WTC11 (cell line): ENCODE results near the gene FBXO30. TPM values are rescaled to one million over a fixed set of nuclear protein-coding genes. Genes with fewer than 3 reads are reported as not detected.

Experiments used
- ATAC-seq: fragments of 200-7000 bp; cut with Tn5 transposase; 2 replicates; pipeline ENCODE4 v1.10.0; 2021; ENCODE audit warnings: mild to moderate bottlenecking, moderate library complexity
- CTCF ChIA-PET: fragments of 300-600 bp; sonication (Branson Sonifier 250); formaldehyde crosslinking; loops from one replicate; lab custom pipeline; 2021; ENCODE audit warnings: antibody characterized with exemption; lab: Charles Lee
- POLR2A ChIA-PET: fragments of 350-600 bp; sonication (Branson Sonifier 250); formaldehyde crosslinking; loops from one replicate; lab custom pipeline; 2021; ENCODE audit warnings: antibody characterized with exemption; lab: Charles Lee
- DNase-seq: peaks from one replicate; pipeline ENCODE4 v3.0.0; 2021; ENCODE audit warnings: low spot score
- H3K27ac Mint-ChIP-seq: 2 replicates; pipeline ENCODE4 v1.8.0; 2021; ENCODE audit warnings: mixed read lengths
- H3K27me3 Mint-ChIP-seq: 2 replicates; pipeline ENCODE4 v1.8.0; 2021; ENCODE audit warnings: low read depth, mild to moderate bottlenecking, moderate library complexity, mixed read lengths
- H3K36me3 Mint-ChIP-seq: 2 replicates; pipeline ENCODE4 v1.8.0; 2021; ENCODE audit warnings: mixed read lengths
- H3K4me1 Mint-ChIP-seq: 2 replicates; pipeline ENCODE4 v1.8.0; 2022; ENCODE audit warnings: mixed read lengths
- H3K4me3 Mint-ChIP-seq: 2 replicates; pipeline ENCODE4 v1.8.0; 2021; ENCODE audit warnings: mild to moderate bottlenecking, moderate library complexity, mixed read lengths
- H3K9me3 Mint-ChIP-seq: 2 replicates; pipeline ENCODE4 v1.8.0; 2021; ENCODE audit warnings: mixed read lengths
- AFF4 ChIP-seq: sonication (generic); formaldehyde crosslinking; IDR thresholded peaks from 2 replicates; pipeline ENCODE4 v1.8.1; 2023; ENCODE audit warnings: mild to moderate bottlenecking, missing genetic modification reagents, borderline replicate concordance
- ELF4 ChIP-seq: sonication (generic); formaldehyde crosslinking; IDR thresholded peaks from 2 replicates; pipeline ENCODE4 v1.8.1; 2022; ENCODE audit warnings: low read depth, mild to moderate bottlenecking, moderate library complexity, missing genetic modification reagents
- ETV6 ChIP-seq: sonication (generic); formaldehyde crosslinking; IDR thresholded peaks from 2 replicates; pipeline ENCODE4 v1.8.1; 2022; ENCODE audit warnings: mild to moderate bottlenecking, missing genetic modification reagents
- FOXP4 ChIP-seq: sonication (generic); formaldehyde crosslinking; IDR thresholded peaks from 2 replicates; pipeline ENCODE4 v1.8.0; 2022; ENCODE audit warnings: mild to moderate bottlenecking, missing genetic modification reagents
- MLX ChIP-seq: sonication (generic); formaldehyde crosslinking; IDR thresholded peaks from 2 replicates; pipeline ENCODE4 v1.8.1; 2023; ENCODE audit warnings: mild to moderate bottlenecking, missing genetic modification reagents, moderate library complexity
- NFYB ChIP-seq: sonication (generic); formaldehyde crosslinking; conservative IDR thresholded peaks from 2 replicates; pipeline ENCODE4 v1.8.0; 2022; ENCODE audit warnings: low read depth, missing genetic modification reagents
- RORB ChIP-seq: fragments of 250-450 bp; sonication (Bioruptor Pico); IDR thresholded peaks from 2 replicates; pipeline ENCODE4 v1.9.0; 2021; ENCODE audit warnings: mild to moderate bottlenecking
- SMAD3 ChIP-seq: sonication (generic); formaldehyde crosslinking; IDR thresholded peaks from 2 replicates; pipeline ENCODE4 v1.8.0; 2022; ENCODE audit warnings: missing genetic modification reagents, mild to moderate bottlenecking, borderline replicate concordance
- TEAD4 ChIP-seq: sonication (generic); formaldehyde crosslinking; IDR thresholded peaks from 2 replicates; pipeline ENCODE4 v1.8.0; 2022; ENCODE audit warnings: mild to moderate bottlenecking, missing genetic modification reagents
- USF1 ChIP-seq: sonication (generic); formaldehyde crosslinking; IDR thresholded peaks from 2 replicates; pipeline ENCODE4 v1.8.0; 2022; ENCODE audit warnings: mild to moderate bottlenecking, missing genetic modification reagents
- ZBTB21 ChIP-seq: sonication (generic); formaldehyde crosslinking; IDR thresholded peaks from 2 replicates; pipeline ENCODE4 v1.8.1; 2023; ENCODE audit warnings: mild to moderate bottlenecking, missing genetic modification reagents, borderline replicate concordance
- ZNF263 ChIP-seq: sonication (generic); formaldehyde crosslinking; IDR thresholded peaks from 2 replicates; pipeline ENCODE4 v1.8.1; 2022; ENCODE audit warnings: low read depth, mild to moderate bottlenecking, moderate library complexity, missing genetic modification reagents
- total RNA-seq: library from RNA; stranded (reverse); gene quantifications from 3 replicates; pipeline ENCODE4 v1.2.3, GENCODE V29; 2021
- TF ChIP-seq, protein P1 (sequence below): fragments of 250-450 bp; sonication (Bioruptor Pico); IDR thresholded peaks from 2 replicates; pipeline ENCODE4 v2.1.2; 2022; ENCODE audit warnings: mild to moderate bottlenecking, moderate library complexity
- TF ChIP-seq, protein P2 (sequence below): fragments of 250-450 bp; sonication (Bioruptor Pico); IDR thresholded peaks from 2 replicates; pipeline ENCODE4 v1.9.0; 2021; ENCODE audit warnings: moderate library complexity, mild to moderate bottlenecking, inconsistent platforms, borderline replicate concordance
- TF ChIP-seq, protein P3 (sequence below): sonication (generic); formaldehyde crosslinking; conservative IDR thresholded peaks from 2 replicates; pipeline ENCODE4 v1.8.1; 2023; ENCODE audit warnings: mild to moderate bottlenecking, low read depth, missing genetic modification reagents, moderate library complexity

Gene FBXO30
- total RNA-seq, 1 experiment from 2014 or later = 11.8 TPM

- Mint-ChIP-seq H3K27me3 (no peaks in the 10 kb centered on the region), H3K9me3 (no peaks in the 10 kb centered on the region), H3K4me1 (peaks cover 33% of the 10 kb centered on the region), H3K36me3 (peaks cover 14% of the 10 kb centered on the region), H3K27ac (no peak overlapping the region), H3K4me3 (no peak overlapping the region)
- CTCF ChIA-PET = no interaction called here
- DNase-seq = no peak
- POLR2A ChIA-PET = no interaction called here
- TF ChIP-seq AFF4 (CRISPR knock-in tag) = no peak
- no peak for TF ChIP-seq ELF4
- no peak for TF ChIP-seq ETV6 (CRISPR knock-in tag)
- ATAC-seq = no peak
Measured at GRCh38 chr6:145809785-145810184, 4.8 kb downstream of the FBXO30 start.

DNA sequence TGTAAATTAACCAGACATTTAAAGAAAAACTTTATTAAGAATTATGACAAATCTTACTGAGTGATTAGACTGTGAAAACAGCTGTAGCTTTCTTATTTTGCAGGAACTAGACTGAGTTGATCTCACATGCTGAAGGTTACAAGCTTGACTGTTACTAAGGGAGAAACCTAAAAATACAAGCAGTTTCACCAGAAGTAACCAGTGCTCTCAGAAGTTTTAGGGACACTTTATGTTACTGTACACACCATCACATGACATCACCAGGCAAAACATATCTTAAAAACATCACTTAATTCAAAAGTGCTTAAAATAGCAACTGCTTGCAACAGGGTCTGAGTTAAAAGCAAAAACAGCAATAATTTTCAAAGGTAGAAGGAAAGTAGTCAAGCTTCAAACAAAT is 5.4 kb downstream of the FBXO30 start:
- TF ChIP-seq ZBTB21 (CRISPR knock-in tag) (no peak), ZNF263 (CRISPR knock-in tag) (no peak), FOXP4 (CRISPR knock-in tag) (no peak), SMAD3 (CRISPR knock-in tag) (no peak), MLX (CRISPR knock-in tag) (no peak)
- Mint-ChIP-seq H3K4me1 (peaks cover 33% of the 10 kb centered on the region), H3K27ac (no peak overlapping the region), H3K27me3 (no peaks in the 10 kb centered on the region), H3K9me3 (no peaks in the 10 kb centered on the region), H3K4me3 (no peak overlapping the region), H3K36me3 (peaks cover 20% of the 10 kb centered on the region)
- POLR2A ChIA-PET = interaction anchor here (0.6 kb wide), 1 partner anchor 1145 kb away, joined by 6 read pairs; no protein-coding TSS in a partner anchor
- DNase-seq = no peak
- CTCF ChIA-PET = no interaction called here
- no peak for ATAC-seq

GRCh38 chr6:145808239-145808638 is 6.4 kb downstream of the FBXO30 start:
- no peaks in the 10 kb centered on the region for H3K9me3 Mint-ChIP-seq
- H3K4me1 Mint-ChIP-seq = peaks cover 32% of the 10 kb centered on the region
- no peaks in the 10 kb centered on the region for H3K27me3 Mint-ChIP-seq
- ATAC-seq = no peak
- H3K4me3 Mint-ChIP-seq = no peak overlapping the region
- CTCF ChIA-PET = no interaction called here
- POLR2A ChIA-PET = no interaction called here
- H3K36me3 Mint-ChIP-seq = peaks cover 26% of the 10 kb centered on the region
- H3K27ac Mint-ChIP-seq = no peak overlapping the region
- no peak for DNase-seq
- TF ChIP-seq, protein P1, sequence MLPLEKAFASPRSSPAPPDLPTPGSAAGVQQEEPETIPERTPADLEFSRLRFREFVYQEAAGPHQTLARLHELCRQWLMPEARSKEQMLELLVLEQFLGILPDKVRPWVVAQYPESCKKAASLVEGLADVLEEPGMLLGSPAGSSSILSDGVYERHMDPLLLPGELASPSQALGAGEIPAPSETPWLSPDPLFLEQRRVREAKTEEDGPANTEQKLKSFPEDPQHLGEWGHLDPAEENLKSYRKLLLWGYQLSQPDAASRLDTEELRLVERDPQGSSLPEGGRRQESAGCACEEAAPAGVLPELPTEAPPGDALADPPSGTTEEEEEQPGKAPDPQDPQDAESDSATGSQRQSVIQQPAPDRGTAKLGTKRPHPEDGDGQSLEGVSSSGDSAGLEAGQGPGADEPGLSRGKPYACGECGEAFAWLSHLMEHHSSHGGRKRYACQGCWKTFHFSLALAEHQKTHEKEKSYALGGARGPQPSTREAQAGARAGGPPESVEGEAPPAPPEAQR (CRISPR knock-in tag) = no peak
- TF ChIP-seq USF1 (CRISPR knock-in tag) (no peak), RORB (CRISPR knock-in tag) (no peak), TEAD4 (CRISPR knock-in tag) (no peak), AFF4 (CRISPR knock-in tag) (no peak), NFYB (no peak)
- TF ChIP-seq, protein P2, sequence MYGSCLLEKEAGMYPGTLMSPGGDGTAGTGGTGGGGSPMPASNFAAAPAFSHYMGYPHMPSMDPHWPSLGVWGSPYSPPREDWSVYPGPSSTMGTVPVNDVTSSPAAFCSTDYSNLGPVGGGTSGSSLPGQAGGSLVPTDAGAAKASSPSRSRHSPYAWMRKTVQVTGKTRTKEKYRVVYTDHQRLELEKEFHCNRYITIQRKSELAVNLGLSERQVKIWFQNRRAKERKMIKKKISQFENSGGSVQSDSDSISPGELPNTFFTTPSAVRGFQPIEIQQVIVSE (CRISPR knock-in tag) = no peak
- TF ChIP-seq, protein P3, sequence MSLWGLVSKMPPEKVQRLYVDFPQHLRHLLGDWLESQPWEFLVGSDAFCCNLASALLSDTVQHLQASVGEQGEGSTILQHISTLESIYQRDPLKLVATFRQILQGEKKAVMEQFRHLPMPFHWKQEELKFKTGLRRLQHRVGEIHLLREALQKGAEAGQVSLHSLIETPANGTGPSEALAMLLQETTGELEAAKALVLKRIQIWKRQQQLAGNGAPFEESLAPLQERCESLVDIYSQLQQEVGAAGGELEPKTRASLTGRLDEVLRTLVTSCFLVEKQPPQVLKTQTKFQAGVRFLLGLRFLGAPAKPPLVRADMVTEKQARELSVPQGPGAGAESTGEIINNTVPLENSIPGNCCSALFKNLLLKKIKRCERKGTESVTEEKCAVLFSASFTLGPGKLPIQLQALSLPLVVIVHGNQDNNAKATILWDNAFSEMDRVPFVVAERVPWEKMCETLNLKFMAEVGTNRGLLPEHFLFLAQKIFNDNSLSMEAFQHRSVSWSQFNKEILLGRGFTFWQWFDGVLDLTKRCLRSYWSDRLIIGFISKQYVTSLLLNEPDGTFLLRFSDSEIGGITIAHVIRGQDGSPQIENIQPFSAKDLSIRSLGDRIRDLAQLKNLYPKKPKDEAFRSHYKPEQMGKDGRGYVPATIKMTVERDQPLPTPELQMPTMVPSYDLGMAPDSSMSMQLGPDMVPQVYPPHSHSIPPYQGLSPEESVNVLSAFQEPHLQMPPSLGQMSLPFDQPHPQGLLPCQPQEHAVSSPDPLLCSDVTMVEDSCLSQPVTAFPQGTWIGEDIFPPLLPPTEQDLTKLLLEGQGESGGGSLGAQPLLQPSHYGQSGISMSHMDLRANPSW (CRISPR knock-in tag) = no peak
